PC-3 (cell line): ENCODE data around the gene IP6K3. TPM values are rescaled to one million over a fixed set of nuclear protein-coding genes. Genes with fewer than 3 reads are reported as not detected.

Experiments
- ATAC-seq: fragments of 200-7000 bp; cut with Tn5 transposase; 2 replicates; pipeline ENCODE4 v1.9.1; 2020; ENCODE audit warnings: mild to moderate bottlenecking, moderate library complexity
- BruUV-seq: library from RNA; stranded (reverse); fragments of 400-500 nt; replicated peaks from 2 replicates; lab custom pipeline; 2021; lab: Mats Ljungman, UMichigan
- CTCF ChIA-PET: fragments of 300-600 bp; sonication (Branson Sonifier 250); formaldehyde crosslinking; loops from one replicate; lab custom pipeline; 2022; ENCODE audit warnings: antibody characterized with exemption; lab: Charles Lee
- POLR2A ChIA-PET: fragments of 300-600 bp; sonication (Branson Sonifier 250); formaldehyde crosslinking; loops from one replicate; lab custom pipeline; 2022; ENCODE audit warnings: antibody characterized with exemption; ENCODE audit not compliant: unreplicated experiment; lab: Charles Lee
- DNase-seq: peaks from one replicate; pipeline ENCODE4 v3.0.0-alpha.2; 2015
- H2AFZ ChIP-seq: fragments of 300-600 bp; sonication (generic); 2 replicates; pipeline ENCODE4 v1.6.0; 2016; ENCODE audit warnings: antibody characterized with exemption, low read length
- H3F3A ChIP-seq: fragments of 300-600 bp; sonication (generic); one replicate; pipeline ENCODE4 v1.6.0; 2017; ENCODE audit warnings: antibody characterized with exemption, low read length, control low read depth, mild to moderate bottlenecking; ENCODE audit not compliant: unreplicated experiment
- H3K27ac ChIP-seq: fragments of 300-600 bp; sonication (generic); 2 replicates; pipeline ENCODE4 v1.5.1; 2016; ENCODE audit warnings: mild to moderate bottlenecking, low read length
- H3K27me3 ChIP-seq: fragments of 300-600 bp; sonication (generic); 2 replicates; pipeline ENCODE4 v1.6.1; 2016; ENCODE audit warnings: low read length, mixed read lengths
- H3K36me3 ChIP-seq: fragments of 300-600 bp; sonication (generic); 2 replicates; pipeline ENCODE4 v1.6.1; 2016; ENCODE audit warnings: low read depth, mixed run types, low read length, mixed read lengths
- H3K4me1 ChIP-seq: fragments of 300-600 bp; sonication (generic); 2 replicates; pipeline ENCODE4 v1.5.1; 2016; ENCODE audit warnings: low read length; ENCODE audit not compliant: insufficient read depth
- H3K4me2 ChIP-seq: fragments of 300-600 bp; sonication (generic); 2 replicates; pipeline ENCODE4 v1.6.0; 2016; ENCODE audit warnings: low read length
- H3K4me3 ChIP-seq: fragments of 300-600 bp; sonication (generic); 2 replicates; pipeline ENCODE4 v1.5.1; 2016; ENCODE audit warnings: mild to moderate bottlenecking, low read length, mixed read lengths
- H3K79me2 ChIP-seq: fragments of 300-600 bp; sonication (generic); 2 replicates; pipeline ENCODE4 v1.6.1; 2017; ENCODE audit warnings: low read length, mixed read lengths
- H3K9ac ChIP-seq: fragments of 300-600 bp; sonication (generic); 2 replicates; pipeline ENCODE4 v1.6.0; 2016; ENCODE audit warnings: mild to moderate bottlenecking, low read length
- H3K9me2 ChIP-seq: fragments of 300-600 bp; sonication (generic); replicated peaks from 2 replicates; pipeline ENCODE4 v1.6.1; 2016; ENCODE audit warnings: mixed run types, low read length, mixed read lengths
- H3K9me3 ChIP-seq: fragments of 300-600 bp; sonication (generic); 2 replicates; pipeline ENCODE4 v1.6.1; 2016; ENCODE audit warnings: low read length, mixed read lengths
- H4K20me1 ChIP-seq: fragments of 300-600 bp; sonication (generic); 2 replicates; pipeline ENCODE4 v1.6.1; 2016; ENCODE audit warnings: low read length, mixed read lengths
- EZH2 ChIP-seq: fragments of 300-600 bp; sonication (generic); IDR thresholded peaks from one replicate; pipeline ENCODE4 v1.6.1; 2017; ENCODE audit warnings: antibody characterized with exemption, mild to moderate bottlenecking, low read length; ENCODE audit not compliant: unreplicated experiment
- EZH2phosphoT487 ChIP-seq: fragments of 300-600 bp; sonication (generic); IDR thresholded peaks from 2 replicates; pipeline ENCODE4 v1.6.1; 2018; ENCODE audit warnings: mild to moderate bottlenecking, antibody characterized with exemption, low read length, borderline replicate concordance
- intact Hi-C: fragments of 100-400 bp; cut with micrococcal nuclease; formaldehyde crosslinking; loops from 2 replicates; pipeline ENCODE4 v1.9.0; 2023
- total RNA-seq: library from RNA; depleted of rRNA; stranded (reverse); fragments of >200 nt; gene quantifications from 2 replicates; pipeline ENCODE4 v1.2.3, GENCODE V29; 2014
- TF ChIP-seq, protein P1 (sequence below): fragments of 300-600 bp; sonication (generic); conservative IDR thresholded peaks from 2 replicates; pipeline ENCODE4 v1.5.1; 2017; ENCODE audit warnings: antibody characterized with exemption, low read depth, mild to moderate bottlenecking, low read length

IP6K3 gene
- total RNA-seq, 1 experiment from 2014 or later = not detected

DNA sequence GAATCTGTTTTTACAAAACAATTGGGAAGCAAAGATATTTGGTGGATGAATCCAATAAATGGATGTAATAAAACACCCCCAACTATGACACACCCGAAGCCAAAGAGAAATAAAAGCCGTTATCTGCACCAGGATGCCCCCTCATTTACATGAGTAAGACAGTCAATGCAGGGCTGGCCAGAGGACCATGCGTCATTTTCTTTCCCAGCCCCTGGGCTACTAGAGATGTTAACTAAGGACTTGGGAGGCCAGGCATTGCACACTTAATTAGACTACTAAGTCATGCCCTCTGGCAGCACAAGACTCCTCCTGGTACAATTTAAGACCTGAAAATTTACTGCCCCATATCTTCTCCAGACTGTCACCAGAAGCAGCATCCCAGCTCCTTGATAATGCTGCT lies 39.1 kb upstream of the IP6K3 start:
- POLR2A ChIA-PET = no interaction called here
- Histone ChIP-seq H3K36me3 (peaks cover 24% of the 10 kb centered on the region), H3K27ac (peak overlapping the region; percentile 28), H2AFZ (no peak overlapping the region), H3K9me2 (no peaks in the 10 kb centered on the region), H3F3A (no peaks in the 10 kb centered on the region), H4K20me1 (no peaks in the 10 kb centered on the region; the same call in 1 of the 2 replicates), H3K4me3 (no peak overlapping the region), H3K9ac (no peak overlapping the region), H3K79me2 (peaks cover 39% of the 10 kb centered on the region), H3K4me2 (peak overlapping the region; percentile 95), H3K27me3 (no peaks in the 10 kb centered on the region), H3K4me1 (peaks cover 50% of the 10 kb centered on the region), H3K9me3 (no peaks in the 10 kb centered on the region)
- no peak for TF ChIP-seq EZH2phosphoT487
- TF ChIP-seq, protein P1, sequence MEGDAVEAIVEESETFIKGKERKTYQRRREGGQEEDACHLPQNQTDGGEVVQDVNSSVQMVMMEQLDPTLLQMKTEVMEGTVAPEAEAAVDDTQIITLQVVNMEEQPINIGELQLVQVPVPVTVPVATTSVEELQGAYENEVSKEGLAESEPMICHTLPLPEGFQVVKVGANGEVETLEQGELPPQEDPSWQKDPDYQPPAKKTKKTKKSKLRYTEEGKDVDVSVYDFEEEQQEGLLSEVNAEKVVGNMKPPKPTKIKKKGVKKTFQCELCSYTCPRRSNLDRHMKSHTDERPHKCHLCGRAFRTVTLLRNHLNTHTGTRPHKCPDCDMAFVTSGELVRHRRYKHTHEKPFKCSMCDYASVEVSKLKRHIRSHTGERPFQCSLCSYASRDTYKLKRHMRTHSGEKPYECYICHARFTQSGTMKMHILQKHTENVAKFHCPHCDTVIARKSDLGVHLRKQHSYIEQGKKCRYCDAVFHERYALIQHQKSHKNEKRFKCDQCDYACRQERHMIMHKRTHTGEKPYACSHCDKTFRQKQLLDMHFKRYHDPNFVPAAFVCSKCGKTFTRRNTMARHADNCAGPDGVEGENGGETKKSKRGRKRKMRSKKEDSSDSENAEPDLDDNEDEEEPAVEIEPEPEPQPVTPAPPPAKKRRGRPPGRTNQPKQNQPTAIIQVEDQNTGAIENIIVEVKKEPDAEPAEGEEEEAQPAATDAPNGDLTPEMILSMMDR = no peak
- intact Hi-C loops = no loop called here
- CTCF ChIA-PET = no interaction called here
- ATAC-seq = no peak
- peak; percentile 31 for DNase-seq
- BruUV-seq = no TSS peak

DNA sequence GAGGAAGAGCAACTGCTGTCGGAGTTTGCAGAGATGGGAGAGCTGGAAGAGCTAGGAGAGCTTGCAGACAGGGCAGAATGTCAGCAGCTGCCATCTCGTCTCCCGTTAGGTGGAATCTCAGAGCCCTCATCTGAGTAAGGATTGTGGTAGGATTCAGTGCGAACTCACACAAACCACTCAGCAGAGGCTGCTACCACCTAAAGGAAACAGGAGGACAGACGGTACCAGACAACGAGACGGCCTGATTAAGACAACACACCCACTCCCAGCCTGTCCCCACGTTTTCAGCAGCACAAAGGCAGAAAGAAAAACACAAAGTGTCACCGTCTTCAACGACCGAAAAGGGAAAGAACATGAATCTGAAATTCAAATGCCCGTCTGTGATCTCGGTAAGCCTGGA lies 38.1 kb upstream of the IP6K3 start:
- Histone ChIP-seq H3F3A (no peaks in the 10 kb centered on the region), H3K4me1 (peaks cover 53% of the 10 kb centered on the region), H2AFZ (no peak overlapping the region), H4K20me1 (no peaks in the 10 kb centered on the region; the same call in 1 of the 2 replicates), H3K9ac (no peak overlapping the region), H3K36me3 (peaks cover 34% of the 10 kb centered on the region), H3K27ac (no peak overlapping the region), H3K27me3 (no peaks in the 10 kb centered on the region), H3K9me2 (no peaks in the 10 kb centered on the region), H3K4me3 (no peak overlapping the region), H3K79me2 (peaks cover 39% of the 10 kb centered on the region), H3K4me2 (no peak overlapping the region), H3K9me3 (no peaks in the 10 kb centered on the region)
- no TSS peak for BruUV-seq
- ATAC-seq (no peak), DNase-seq (no peak)
- TF ChIP-seq, protein P1 = no peak
- TF ChIP-seq EZH2 (no peak), EZH2phosphoT487 (no peak)
- ChIA-PET POLR2A (no interaction called here), CTCF (no interaction called here)
- intact Hi-C loops = no loop called here

DNA sequence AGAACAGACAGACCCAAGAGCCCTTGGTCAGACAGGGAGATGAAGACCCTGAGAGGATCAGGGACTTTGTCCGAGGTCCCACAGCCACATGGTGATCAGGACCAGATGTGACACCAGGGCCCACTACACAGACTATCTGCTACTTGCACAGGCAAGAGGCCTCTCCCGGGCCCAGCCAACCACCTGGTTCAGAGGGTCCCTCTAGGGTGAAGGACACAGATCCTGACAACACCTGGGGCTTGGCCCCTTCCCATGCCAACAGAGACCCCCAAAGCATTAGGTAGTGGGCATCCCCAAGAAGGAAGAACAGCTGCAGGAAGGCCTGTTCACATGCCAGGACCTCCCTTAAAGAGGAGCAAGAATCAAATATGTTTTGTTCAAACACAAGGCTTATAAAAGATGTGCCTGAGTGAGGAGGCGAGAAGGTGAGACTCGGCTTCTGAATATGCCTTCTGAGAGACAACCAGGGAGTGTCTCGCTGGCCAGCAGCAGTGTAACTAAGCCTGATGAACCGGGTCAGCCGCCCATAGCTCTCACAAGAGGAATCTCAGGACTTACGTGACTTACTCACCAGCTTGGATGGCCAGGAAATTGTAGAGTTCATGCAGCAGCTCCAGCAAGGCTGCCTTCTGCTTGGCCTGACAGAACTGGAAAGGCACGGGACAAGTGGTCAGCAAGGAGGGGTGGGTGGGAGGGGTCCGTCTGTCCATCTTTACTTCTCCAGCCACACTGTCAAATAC lies 37.2 kb upstream of the IP6K3 start:
- intact Hi-C loops = no loop called here
- TF ChIP-seq EZH2 = no peak
- TF ChIP-seq, protein P1 = no peak
- TF ChIP-seq EZH2phosphoT487 = no peak
- POLR2A ChIA-PET = no interaction called here

More for the DNA sequence above, 37.2 kb upstream of the IP6K3 start:
- Histone ChIP-seq H3K9me3 (no peaks in the 10 kb centered on the region), H3K36me3 (peaks cover 42% of the 10 kb centered on the region), H3K4me1 (peaks cover 48% of the 10 kb centered on the region), H3K9ac (no peak overlapping the region), H3K27ac (no peak overlapping the region), H4K20me1 (no peaks in the 10 kb centered on the region; the same call in 1 of the 2 replicates), H3K9me2 (no peaks in the 10 kb centered on the region), H3K4me2 (no peak overlapping the region), H3F3A (no peaks in the 10 kb centered on the region), H3K27me3 (no peaks in the 10 kb centered on the region), H3K79me2 (peaks cover 39% of the 10 kb centered on the region), H2AFZ (no peak overlapping the region), H3K4me3 (no peak overlapping the region)
- no TSS peak for BruUV-seq
- ATAC-seq (no peak), DNase-seq (no peak)
- CTCF ChIA-PET = no interaction called here
